Renal cortical epithelial cell (primary cell): ENCODE measurements around the gene USH1C. TPM values are rescaled to one million over a fixed set of nuclear protein-coding genes. Genes with fewer than 3 reads are reported as not detected.

Experiments
- DNase-seq: peaks from one replicate; pipeline ENCODE4 v3.0.0-alpha.2; 2011; ENCODE audit warnings: low read depth
- total RNA-seq: library from RNA; depleted of rRNA; stranded (reverse); fragments of >200 nt; gene quantifications from 2 replicates; pipeline ENCODE4 v1.2.3, GENCODE V29; 2014

The USH1C gene
- total RNA-seq, 1 donor from 2014 or later, result 3.2 TPM

DNA sequence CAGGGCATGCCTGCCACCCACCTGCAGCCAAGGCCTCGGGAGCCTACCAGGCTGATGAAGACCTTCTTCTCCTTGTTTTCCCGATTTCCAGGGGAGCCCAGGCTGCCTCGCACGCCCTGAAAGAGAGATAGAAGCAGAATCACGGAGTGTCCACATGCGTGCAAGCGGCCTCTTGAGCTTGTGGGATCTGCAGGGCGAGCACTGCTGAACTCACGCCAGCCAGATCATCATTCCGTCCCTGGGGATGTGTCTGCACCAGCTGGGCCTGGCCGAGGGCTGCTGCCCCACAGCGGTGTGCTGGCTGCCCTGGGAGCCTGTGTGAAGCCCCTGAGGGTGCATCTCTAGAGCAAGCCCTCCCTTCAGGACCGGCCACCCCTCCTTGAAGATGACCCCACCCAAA lies 17.9 kb downstream of the USH1C start:
- DNase-seq, result no peak

DNA sequence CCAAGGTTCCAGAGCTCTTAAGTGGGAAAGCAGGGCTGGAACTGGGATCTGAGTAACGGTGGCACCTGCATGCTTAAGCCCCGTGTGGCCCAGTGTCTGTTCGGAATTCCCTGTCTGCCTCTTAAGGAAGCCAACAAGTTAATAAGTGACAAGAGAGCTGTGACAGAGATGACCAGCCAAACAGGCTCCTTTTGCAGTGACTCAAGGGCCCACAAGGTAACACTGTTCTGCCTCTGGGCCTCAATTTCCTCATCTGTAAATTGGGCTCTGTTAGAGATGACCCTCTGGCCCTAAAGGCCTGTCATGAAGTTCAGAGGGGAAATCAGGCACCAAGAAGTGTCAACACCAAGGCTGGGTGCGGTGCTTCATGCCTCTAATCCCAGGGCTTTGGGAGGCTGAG lies 18.6 kb downstream of the USH1C start:
- peak; percentile 48 for DNase-seq

DNA sequence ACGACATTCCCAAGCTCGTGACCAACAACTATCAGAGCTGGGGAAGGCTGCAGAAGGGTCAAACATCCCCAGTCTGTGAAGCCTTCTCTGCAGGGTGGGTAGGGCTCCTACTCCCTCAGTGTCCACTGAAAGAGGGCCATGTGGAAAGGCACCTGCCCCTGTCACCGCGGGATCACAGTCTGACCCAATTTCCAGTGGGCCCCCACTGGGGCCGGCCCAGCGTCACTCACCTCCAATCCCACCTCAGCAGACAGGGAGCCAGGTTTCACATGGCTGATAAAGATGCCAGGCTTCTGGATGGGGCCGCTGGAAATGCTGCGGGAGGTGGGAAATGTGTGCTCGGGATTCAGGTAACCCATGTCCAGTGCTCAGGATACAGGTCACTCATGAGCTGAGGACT lies 20.0 kb downstream of the USH1C start:
- no peak for DNase-seq

DNA sequence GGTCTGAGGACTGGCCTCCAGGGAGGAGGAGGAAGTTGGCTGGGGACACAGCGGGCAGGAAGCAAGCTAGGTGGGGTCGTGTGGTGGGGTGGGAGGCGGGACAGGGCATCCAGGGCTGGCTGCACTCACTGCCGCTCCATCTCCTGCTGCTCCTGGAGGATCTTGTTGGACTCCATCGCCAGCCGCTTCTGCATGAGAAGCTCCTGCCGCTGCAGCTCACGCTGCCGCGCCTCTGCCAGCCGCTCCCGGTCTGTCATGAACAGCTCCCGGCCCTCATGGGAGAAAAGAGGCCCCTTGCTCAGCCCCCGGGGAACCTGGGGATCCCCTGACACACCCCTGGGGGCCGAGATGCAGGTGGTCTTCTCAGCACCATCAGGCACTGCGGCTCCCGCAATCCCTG lies 21.6 kb downstream of the USH1C start:
- no peak for DNase-seq

DNA sequence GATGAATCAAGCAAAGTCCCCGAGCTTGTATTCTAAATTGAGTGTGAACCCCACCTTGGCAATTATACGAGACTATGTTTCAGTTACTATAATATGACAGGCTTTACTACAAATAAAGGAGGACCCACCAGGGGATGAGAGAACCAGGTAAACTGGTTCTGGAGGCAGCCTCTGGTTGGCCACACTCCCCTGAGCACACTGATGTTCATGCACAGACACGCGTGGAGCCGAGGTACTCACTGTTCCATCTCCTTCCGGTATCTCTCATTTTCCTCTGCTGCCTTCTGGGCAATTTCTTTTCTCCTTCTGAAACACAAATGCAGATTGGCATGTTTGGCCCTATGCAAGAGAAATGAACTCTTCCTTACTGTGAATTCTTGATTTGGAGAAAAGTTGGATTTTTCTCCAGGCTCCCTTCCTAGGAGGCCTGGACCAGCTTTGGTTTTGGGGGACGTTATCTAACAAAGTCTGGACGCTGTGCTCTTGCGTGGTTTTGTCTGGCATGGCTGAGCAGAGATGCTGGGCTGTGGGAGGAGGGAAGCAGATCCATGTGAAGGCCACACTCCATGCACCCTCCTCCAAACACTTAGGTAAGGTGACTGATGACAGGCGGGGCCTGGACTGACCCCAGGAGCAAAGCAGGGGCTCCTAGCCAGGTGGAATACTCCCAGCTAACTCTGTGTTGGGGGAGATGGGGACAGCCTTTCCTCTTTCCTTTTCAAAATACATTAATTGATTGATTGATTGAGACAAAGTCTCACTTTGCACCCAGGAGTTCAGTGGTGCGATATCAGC lies 22.9 kb downstream of the USH1C start:
- no peak for DNase-seq

DNA sequence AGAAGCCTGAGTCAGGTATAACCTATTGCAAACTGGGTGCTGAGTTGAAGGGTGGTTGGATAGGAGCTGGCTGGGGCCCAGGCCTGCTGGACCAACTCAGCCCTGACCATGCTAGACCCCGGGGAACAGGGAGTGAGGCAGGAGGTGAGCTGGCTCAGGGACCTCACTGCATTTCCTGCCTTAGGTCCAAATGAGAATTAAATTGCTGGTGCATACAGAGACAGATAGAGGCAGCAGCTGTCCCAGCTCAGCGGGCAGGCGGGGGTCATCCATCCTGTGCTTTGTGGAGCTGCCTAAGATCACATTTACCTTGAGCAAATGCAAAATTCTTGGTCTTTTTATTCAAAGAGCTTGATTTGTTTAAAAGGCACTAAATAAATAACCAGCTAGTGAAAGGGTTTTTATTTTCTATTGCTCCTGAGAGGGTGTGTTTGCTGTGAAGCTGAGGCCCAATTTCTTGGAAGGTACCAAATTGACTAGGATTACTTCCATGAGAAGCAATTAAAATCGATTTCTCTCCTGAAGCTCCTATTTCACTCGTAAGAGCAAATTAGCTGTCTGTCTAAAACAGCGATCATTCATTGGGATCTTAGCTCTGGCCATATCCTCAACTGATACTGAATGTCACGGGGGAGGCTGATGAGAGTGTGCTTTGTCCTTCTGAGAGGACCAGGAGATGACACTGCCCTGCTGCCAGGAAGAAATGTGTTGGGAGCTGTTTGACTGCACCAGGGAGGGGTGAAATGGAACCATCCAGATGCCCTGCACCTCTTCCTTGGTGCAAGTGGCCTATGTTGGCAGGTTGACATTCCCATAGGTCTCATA lies 24.9 kb downstream of the USH1C start:
- no peak for DNase-seq

DNA sequence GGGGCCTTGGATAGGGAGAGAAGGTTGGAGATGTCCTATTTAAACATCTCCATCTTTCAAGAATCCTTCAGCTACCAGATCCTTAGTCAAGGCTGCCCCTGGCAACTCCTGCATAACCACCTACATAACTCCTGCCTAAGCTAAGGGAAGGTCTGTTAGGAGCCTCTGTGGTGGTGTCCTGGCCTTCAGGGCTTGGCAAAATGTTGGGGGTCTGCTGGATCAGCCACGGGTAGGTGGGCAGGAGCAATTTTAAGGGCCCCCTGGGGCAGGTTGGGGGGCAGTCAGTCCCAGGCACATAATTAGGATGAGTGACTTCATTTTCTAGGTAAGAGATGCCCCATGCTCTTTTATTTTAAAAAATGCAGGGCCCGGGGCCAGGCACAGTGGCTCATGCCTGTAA lies 25.9 kb downstream of the USH1C start:
- DNase-seq, result no peak

DNA sequence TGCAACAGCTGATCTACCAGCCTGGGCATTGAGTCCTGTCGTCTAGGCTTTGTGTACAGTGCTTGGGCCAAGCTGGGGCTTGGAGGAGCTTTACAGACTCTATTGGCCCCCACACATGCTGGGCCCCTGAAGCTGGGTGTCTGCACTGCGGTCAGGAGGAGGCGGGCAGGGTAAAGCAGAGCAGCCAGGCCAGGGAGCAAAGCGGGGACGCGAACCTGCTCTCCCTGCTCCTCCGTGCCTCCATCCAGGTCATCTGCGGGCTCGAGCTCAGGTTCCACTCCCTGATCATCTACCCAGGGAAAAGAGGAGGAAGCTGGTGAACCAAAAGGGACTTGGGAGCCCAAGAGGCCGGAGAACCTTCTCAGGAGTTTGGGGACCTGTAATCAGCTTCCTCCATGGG lies 27.0 kb downstream of the USH1C start:
- DNase-seq, result no peak

DNA sequence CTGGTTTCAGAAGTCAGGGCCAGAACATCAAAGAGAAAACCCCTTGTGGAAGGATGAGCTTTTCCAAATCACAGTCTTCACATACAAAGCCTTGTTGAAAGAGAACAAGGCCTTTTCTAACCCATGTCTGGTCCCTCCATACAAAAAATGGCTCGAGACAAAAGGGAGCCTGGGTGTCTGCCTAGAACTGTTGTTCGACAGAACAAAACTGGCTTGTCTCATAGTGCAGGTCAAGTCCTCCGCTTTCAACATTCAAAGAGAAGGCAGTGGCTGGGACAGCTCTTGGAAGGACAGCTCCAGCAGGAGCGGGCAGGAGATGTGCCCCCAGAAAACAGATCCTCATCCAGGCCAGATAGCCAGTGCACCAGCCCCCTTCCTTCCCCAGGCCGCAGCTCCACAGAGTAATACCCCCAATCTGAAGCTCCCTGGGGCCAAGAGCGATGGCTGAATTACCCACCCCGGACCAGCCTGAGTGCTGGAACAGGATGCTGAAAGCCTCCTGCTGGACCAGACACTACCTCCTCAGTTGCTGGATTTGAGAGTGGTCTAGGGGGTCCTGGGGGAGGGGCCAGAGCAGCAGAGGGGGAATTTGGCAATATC lies 27.6 kb downstream of the USH1C start:
- DNase-seq, result no peak

DNA sequence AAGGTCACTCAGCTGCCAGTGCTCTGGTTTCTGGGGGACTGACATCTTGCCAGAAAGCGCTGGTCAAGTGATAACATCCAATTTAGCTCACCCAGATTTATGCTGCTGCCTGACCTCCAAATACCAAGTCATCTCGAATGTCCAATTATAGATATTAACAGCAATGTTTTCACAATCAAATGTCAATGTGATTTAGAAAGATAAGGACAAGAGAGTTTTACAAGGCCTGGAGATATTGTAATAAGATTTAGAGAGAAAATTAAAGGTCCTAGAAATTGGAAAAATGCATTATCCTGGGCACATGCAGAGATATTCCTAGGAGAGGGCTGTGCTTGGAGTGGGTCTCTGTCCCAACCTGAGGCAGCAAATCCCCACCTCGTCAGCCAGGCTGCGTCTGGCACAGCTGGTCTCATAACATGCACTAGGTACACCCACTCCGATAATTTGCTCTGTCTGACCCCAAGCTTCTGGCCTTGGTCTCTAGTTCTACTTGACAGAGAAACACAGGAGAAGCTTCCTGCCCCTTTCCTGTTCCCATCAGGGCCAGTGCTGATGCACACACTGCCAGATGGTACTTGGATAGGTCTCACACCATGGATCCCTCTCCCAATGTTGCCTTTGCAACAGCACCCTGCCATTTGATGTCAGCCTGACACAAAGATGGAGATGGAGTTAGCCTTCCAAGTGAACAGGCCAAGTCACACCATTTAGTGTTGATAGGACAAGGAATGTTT lies 28.6 kb downstream of the USH1C start:
- DNase-seq, result no peak

DNA sequence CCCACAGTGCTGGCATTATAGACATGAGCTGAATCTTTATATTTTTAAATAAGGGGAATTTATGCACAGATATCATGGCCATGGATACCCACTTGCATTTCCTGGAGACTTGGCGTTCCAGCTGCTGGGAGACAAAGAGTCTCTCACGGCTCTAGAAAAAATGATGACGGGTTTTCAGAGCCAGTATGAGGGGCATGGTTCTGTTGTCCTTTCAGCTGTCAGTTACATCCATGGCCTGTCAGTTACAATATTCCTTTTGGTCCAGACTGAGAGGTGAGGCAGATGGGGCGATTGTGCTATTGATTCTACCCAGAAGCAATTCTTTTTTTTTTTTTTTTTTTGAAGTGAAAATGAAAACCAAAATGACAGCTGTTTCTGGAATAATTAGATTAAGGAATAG lies 29.7 kb downstream of the USH1C start:
- DNase-seq, result no peak

DNA sequence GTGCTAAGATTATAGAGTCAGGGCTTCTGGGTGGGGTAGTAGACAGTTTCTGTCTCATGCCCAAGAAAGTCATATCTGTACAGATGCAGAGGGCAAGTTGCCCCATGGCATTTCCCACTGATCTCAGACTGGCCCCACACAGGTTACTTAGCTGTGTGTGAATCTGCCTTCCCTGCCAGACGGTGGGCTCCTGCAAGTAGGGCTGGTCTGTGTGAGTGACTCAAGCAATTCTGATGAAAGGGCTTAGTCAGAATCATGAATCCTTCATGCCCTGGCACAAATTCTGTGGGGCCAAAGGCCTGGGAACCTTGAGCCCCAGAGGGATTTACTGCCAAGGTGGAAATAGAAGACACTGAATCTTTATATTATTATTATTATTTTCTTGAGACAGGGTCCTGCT lies 30.4 kb downstream of the USH1C start:
- peak; percentile 46 for DNase-seq

DNA sequence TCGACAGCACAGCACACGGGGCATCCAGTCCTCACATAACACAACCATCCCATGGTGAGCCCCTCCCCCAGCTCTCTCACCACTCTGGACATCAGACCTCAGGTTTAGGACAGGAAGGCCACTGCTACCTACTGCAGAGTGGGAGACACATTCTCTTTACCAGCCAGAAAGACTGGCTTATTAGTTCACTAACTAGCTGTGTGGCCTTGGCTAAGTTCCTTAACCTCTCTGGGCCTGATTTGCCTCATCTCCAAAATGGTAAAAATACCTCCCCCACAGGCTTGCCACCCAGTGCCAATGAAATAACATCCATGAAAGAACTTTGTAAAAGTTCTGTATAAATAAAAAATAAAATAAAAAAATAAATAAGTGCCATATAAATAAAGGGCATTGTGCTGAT lies 32.1 kb downstream of the USH1C start:
- no peak for DNase-seq

DNA sequence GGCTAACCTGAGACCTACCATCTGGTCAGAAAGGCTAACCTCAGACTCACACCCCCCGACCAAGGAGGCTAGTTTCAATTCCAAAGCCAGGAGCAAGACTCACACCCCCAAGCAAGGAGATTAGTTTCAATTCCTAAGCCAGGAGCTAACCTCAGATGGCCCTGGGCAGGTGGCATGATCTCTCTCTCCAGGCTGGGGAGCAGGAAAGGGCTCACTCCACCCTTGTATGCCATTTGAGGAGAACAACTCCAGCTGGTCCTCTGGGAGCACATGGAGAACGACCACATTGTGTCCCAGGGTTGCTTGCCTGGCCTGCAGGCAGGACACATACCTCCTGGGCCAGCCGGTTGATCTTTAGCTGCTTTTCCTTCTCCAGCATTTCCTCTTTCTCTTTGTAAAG lies 32.6 kb downstream of the USH1C start:
- DNase-seq, result no peak

DNA sequence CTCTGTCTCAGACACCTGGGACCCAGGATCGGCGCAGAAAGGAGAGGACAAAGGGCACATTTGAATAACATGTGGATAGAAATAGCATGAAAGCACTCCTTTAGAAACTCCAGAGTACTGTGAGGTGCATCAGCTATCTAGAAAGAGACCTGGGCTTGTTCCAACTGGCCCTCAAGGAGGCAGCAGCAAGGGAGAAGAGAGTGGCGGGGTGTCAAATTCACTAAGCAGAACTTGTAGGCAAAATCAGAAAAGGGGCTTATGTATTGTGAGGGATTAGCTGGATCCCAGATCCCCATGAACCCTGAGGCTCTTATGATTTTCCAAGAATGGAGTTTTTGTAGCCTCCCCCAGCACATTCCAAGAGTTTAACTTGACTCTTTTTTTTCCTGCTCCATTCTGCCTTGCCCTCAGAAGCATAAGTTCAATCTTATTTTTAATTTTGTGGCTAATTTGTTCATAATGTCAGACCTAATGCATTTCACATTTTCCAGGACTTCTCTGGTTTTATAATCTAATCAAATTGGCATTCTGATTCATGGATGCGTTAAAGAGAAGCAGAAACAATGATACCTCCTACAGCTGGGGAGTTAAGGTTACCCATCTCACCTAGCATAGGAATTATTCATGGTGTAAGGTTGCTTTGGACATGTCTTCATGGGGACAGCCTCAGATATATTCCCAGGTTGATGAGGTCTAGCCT lies 33.6 kb downstream of the USH1C start:
- no peak for DNase-seq

DNA sequence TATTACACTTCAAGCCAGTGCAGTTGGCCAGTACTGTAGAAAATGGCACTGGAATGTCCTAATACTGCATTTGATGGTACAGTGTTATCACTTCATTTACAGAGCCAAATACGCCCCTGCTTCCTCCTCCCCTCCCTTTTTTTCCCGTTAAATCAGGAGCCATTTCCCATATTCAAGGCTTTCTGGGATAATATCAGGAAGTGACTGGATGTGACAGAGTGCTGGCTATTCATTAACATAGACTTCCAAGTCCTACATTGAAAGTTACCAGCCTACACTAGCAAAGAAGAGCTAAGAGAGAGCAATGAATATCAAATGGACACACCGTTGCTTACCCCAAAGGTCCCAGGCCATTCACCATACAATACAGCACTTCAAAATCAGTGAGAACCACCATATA lies 35.4 kb downstream of the USH1C start:
- DNase-seq, result peak; percentile 58

DNA sequence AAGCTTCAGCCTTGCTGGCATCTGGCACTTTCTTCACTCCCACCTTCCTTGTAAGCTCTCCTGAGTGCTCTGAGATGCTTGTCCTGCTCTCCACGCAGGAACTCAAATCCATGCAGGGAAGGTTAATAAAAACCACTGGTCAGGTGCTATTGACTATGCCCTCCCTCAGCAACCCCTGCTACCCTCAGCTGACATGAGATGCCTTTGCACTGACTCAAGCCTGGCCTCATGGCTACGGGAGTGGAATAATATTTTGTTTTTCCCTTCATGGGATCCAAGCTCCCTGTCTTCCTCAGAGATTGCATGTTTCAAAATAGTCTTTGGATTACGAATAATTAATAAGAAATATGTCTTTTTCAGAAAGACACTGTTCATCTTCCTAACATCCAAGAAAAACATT lies 35.9 kb downstream of the USH1C start:
- peak; percentile 79 for DNase-seq

DNA sequence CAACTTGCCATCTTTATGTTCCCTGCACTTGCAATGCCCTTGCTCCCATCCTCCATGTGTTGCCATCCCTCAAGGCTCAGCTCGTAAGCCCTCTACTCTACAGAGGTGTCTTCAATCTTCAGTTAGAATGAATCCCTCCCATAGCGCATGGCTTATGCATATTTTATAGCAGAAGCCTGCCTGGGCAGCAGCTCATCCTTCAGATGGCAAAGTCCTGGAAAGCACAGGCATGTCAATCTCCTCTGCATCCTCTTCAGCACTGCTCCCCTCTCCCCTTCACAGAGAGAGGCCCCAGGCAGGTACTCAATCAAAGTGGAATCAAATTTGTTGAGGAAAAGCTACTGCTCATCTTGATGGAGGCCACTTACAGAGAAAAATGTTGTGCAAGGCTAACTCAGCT lies 36.4 kb downstream of the USH1C start:
- DNase-seq, result no peak

DNA sequence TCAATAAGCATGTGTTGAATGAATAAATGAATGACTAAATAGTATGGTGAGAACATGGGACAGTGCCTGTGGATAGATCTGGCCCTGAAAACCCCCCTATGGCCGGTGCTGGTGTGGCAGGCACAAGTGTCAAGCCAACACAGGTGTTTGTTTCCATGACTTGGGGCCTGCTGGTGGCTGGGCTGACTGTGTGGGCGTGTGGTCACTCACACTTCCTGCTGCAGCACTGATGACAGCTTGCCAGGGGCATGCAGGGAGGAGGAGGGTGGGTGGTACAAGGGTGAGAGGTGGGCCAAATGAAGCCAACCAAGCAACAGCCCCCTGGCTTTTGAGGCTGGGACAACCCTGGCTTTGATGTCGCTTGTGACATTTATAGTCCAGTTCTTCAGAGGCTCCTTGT lies 37.3 kb downstream of the USH1C start:
- DNase-seq, result no peak

DNA sequence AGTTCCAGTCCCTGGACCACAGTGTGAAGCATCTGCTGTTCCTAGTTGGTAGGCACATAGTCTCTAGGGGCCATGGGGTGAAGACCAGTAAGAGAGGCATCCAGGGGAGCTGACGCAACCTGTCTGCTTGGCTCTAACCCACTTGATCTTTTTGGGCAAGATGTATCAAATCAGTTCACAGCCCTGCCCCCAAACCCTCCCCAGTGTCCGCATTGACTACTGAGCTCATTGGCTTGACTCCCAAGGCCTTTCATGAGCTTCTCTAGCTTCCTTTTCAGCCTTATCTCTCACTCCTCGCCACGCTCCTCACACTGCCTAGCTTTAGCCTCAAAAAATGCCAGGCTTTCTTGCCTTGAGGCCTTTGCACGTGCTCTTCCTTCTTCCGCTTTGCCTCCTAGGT lies 37.9 kb downstream of the USH1C start:
- DNase-seq, result no peak

DNA sequence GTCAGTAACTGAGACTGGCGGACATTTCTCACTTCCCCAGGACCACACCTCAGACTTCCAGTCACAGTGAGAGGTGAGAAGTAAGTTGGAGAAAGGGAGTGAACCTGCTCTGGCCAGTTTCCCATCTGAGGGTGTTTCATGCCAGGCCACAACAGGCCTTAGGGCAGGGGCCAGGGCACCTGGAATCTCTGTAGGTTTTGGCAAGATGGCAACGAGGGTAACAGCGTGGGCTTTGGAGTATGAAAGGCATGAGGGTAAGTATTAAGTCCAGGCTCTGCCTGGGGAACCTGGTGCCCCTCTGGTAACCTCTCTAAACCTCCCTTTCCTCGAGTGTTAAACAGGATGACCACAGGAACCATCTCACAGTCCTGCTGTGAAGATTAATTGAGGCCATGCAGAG lies 39.1 kb downstream of the USH1C start:
- no peak for DNase-seq
